Stimulated activated CD4-positive, alpha-beta T cell treated with anti-CD3 and anti-CD28 coated beads, Interleukin-2, amount 100 ng/mL, for 24 hours (primary cell): ENCODE results near the gene ATXN7L3B.
A peak's percentile ranks its signal among the peaks of the same experiment; 100 is the strongest.
"Not testable (repeated sequence)": the region's sequence is repeated elsewhere in the genome, so short reads cannot be mapped to it uniquely, and the experiment has no call there.

Experiments
- DNase-seq, 2 donors: peaks; one replicate each; pipeline ENCODE4 v3.0.0-alpha.2; 2020

Gene ATXN7L3B, protein sequence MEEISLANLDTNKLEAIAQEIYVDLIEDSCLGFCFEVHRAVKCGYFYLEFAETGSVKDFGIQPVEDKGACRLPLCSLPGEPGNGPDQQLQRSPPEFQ

GRCh38 chr12:74537707-74538385 is at the start of gene ATXN7L3B:
Gene ATXN7L3B, plus strand, starts transcription at chr12:74537835. Its CDS starts 278 bp downstream, at chr12:74538113.
- peak; percentile 94 to 96 for DNase-seq

DNA sequence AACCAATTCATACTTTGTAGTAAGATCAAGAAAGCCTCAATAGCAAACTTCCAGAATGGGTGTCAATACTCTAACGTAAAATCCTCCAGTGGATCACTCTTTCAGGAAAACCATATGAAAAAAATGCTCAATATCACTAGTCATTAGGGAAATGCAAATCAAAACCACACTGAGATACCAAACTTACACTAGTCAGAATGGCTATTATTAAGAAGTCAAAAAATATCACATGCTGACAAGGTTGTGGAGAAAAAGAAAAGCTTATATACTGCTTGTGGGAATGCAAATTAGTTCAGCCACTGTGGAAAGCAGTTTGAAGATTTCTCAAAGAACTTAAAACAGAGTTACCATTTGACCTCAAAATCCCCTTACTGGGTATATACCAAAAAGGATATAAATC is 49.5 kb upstream of the ATXN7L3B start:
- no peak for DNase-seq

- DNase-seq: no peak
These were observed 48.1 kb upstream of the ATXN7L3B start for GRCh38 chr12:74489543-74489942.

DNA sequence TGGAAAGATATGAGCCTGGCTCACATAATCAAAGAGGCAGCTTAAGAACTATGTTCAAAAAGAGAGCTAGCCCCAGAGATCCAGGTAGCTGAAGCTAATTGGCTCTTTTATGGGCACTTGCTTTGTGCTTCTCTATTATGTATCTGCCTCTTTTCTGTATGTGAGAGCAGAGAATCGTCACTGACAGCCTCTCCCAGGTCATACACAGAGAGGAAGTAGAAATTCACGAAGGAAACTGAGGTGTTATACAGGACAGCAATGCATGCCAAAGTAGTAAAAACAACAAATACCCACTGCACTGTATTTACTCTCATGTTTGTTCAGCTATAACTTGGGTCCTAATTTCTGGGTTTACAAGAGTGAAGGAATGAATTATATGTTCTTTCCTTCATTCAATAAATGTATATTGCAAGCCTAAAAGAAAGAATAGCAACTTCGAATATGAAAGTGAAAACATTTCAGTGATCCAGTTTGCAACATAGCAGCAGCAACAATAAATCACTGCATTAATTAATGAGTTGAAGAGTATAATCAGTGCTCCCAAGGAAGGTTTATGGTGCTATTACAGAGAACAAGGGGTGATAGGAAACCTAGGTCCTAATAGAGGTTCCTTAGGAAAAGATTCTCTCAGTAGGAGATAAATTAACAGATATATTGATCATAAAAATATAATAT is 47.1 kb upstream of the ATXN7L3B start:
- no peak for DNase-seq

DNA sequence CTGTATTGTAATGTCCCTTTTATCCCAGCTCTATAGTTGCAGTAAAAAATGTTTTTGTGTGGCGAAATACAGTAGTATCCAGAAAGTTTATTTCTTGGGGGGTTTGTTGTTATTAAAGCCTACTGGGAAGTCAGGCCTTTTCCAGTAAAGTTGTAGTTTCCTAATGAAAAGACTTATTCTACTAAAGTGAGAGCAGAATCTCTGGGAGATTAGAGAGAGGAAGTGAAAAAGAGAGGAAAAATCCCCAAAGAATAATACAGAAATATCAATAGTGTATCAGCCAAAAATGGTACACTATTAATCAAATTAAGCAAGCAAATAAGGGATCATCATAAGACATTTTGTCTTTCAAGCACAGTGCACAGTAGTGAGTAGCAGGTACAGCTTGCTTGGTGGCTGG is 46.3 kb upstream of the ATXN7L3B start:
- DNase-seq: no peak

GRCh38 chr12:74499192-74499591 is 38.4 kb upstream of the ATXN7L3B start:
- DNase-seq: no peak

DNA sequence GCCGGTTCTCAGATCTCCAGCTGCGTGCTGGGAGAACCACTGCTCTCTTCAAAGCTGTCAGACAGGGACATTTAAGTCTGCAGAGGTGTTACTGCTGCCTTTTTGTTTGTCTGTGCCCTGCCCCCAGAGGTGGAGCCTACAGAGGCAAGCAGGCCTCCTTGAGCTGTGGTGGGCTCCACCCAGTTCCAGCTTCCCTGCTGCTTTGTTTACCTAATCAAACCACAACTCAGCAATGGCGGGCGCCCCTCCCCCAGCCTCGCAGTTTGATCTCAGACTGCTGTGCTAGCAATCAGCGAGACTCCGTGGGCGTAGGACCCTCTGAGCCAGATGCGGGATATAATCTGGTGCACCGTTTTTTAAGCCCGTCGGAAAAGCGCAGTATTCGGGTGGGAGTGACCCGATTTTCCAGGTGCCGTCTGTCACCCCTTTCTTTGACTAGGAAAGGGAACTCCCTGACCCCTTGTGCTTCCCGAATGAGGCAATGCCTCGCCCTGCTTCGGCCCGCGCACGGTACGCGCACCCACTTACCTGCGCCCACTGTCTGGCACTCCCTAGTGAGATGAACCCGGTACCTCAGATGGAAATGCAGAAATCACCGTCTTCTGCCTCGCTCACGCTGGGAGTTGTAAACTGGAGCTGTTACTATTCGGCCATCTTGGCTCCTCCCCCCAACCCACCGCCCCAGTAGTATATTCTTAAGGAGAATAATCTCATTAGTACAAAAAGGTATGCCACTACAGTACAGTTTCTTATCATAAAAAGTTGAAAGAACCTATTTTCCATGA is 28.6 kb upstream of the ATXN7L3B start:
- DNase-seq: not testable (repeated sequence)

- DNase-seq: no peak
These were observed 27.7 kb upstream of the ATXN7L3B start for GRCh38 chr12:74509886-74510285.

- no peak for DNase-seq
These were observed 23.4 kb upstream of the ATXN7L3B start for GRCh38 chr12:74514098-74514872.

- no peak for DNase-seq
These were observed 21.8 kb upstream of the ATXN7L3B start for GRCh38 chr12:74515849-74516248.

DNA sequence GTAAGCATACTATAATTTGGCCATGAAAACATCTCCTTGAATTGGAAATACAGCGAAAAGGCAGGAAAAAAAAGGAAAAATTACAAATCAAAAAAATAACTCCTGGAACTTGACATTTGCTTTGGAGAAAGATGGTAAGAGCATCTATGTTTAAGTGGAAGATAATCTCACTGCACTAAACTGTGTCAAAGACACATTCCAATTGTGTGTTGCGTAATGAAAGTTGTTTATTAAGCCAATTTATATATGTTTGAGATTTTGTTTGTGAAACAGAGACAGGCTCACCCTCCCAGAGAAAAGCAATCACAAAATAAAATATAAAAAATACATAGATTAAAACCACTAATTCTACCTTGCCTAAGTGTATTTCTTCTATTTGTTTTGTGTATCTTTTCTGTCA is 11.1 kb upstream of the ATXN7L3B start:
- no peak for DNase-seq

GRCh38 chr12:74527491-74527890 is 10.1 kb upstream of the ATXN7L3B start:
- DNase-seq: no peak

- no peak for DNase-seq
These were observed 7.0 kb upstream of the ATXN7L3B start for GRCh38 chr12:74530676-74531075.

DNA sequence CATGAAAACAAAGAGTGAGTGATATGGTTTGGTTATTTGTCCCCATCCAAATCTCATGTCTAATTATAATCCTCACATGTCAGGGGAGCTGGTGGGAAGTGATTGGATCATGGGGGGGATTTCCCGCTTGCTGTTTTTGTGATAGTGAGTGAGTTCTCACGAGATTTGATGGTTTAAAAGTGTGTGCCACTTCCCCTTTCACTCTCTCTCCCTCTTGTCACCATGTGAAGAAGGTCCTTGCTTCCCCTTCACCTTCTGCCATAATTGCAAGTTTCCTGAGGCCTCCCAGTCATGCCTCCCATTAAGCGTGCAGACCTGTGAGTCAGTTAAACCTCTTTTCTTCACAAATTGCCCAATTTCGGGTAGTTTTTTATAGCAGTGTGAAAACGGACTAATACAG is 2.1 kb upstream of the ATXN7L3B start:
- no peak for DNase-seq

GRCh38 chr12:74537126-74537706 is 419 bp upstream of the ATXN7L3B start:
- no peak for DNase-seq

DNA sequence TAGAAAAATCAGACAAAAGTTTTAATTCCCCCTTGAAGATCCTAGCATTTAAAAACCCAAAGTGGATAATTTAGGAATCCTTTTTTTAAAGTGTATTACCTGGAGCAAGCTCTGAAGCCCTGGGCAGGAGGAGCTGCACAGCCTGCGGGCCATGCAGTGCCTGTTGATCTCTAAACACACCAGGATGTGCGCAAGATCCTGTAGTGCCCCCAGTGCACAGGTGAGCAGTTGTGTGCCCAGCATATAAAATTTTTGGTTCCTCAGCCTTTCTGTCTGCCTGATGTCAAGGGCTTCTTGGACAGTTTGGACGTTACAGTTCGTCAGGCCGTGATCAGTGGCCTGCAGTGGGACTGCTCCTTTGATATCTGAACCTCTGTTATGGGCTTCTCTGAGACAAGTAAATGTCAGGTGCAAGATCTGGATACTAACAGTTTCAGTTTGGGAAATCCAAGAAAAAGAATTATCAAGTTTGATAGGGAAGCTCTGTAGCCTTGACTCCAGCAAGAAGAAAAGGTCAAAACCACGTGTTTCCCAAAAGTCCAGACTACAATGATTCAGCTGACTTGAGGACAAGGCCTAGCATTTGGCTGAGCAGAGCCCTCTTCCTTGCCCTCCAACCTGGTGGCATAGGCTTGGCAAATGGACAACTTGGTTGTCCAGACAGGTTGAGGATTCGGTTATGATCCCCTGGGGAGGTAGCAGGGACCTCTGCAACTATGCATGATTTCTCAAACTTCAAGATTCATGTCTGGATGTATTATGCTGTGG is 1.0 kb downstream of the ATXN7L3B start:
- peak in 1 of 2 donors; percentile 26 for DNase-seq

- DNase-seq: no peak
These were observed 1.6 kb downstream of the ATXN7L3B start for GRCh38 chr12:74539261-74539660.

GRCh38 chr12:74539765-74540526 is 2.3 kb downstream of the ATXN7L3B start:
- no peak for DNase-seq

DNA sequence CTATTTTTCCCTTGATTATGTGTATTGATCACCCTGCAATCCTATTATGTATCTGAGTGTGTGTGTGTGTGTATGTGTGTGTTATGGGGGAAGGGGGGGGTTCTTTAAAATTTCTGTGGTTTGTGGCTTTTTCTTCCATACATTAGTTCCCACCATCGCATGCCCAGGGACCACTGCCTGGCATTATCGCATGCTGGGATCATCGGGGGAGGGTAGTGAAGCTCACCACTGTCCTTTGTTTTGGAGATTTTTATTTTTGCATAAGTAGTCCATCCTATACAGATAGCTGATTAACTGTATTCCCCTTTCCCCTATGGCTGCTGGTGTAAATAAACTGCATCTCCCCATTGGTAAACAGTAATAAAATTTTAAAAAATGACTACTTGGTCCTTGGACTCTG is 3.4 kb downstream of the ATXN7L3B start:
- no peak for DNase-seq

- DNase-seq: no peak
These were observed 9.6 kb downstream of the ATXN7L3B start for GRCh38 chr12:74547249-74547648.

DNA sequence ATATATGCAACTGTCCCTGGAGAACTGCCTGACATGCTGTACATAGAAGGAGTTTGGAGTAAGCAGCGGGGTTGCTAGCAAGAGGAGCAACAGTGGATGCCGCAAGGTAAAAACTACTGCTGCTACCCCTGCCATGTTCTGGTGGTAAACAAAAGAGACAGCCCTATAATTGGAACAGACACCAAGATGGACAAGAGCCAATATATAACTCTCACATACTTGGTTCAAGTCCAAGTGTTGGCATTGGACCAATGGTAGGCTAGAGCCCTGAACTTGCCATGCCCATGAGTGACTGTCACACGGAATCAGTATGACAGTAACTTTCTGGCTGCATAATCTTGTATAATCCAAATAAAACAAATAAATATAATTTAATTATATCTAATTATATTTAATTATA is 13.7 kb downstream of the ATXN7L3B start:
- no peak for DNase-seq
